CD4-positive, alpha-beta memory T cell (primary cell): Measurements from ENCODE around the gene ID4. TPM values are rescaled to one million over a fixed set of nuclear protein-coding genes. Genes with fewer than 3 reads are reported as not detected.
A peak's percentile ranks its signal among the peaks of the same experiment; 100 is the strongest.

Source experiments
- CTCF ChIA-PET: fragments of 350-600 bp; sonication (Branson Sonifier 250); formaldehyde crosslinking; loops from one replicate; lab custom pipeline; 2021; ENCODE audit warnings: inconsistent platforms; ENCODE audit not compliant: partially characterized antibody; lab: Charles Lee
- POLR2A ChIA-PET: fragments of 350-600 bp; sonication (Branson Sonifier 250); formaldehyde crosslinking; loops from one replicate; lab custom pipeline; 2021; ENCODE audit not compliant: partially characterized antibody; lab: Charles Lee
- DNase-seq, 5 donors: peaks; one replicate each; pipeline versions ENCODE4 v3.0.0 to v3.0.0-alpha.2; 2020 to 2022; ENCODE audit warnings: mixed read lengths in 1 of 5
- H3K27ac ChIP-seq: one replicate; pipeline ENCODE4 v1.7.0; 2013; ENCODE audit warnings: low read depth, low read length
- H3K27me3 ChIP-seq: 2 replicates; pipeline ENCODE4 v1.7.0; 2013; ENCODE audit warnings: mild to moderate bottlenecking, low read length, moderate library complexity; ENCODE audit not compliant: insufficient read depth
- H3K36me3 ChIP-seq: 2 replicates; pipeline ENCODE4 v1.7.0; 2013; ENCODE audit warnings: mild to moderate bottlenecking, low read length, moderate library complexity; ENCODE audit not compliant: insufficient read depth
- H3K4me1 ChIP-seq: 2 replicates; pipeline ENCODE4 v1.7.0; 2013; ENCODE audit warnings: mild to moderate bottlenecking, low read length, moderate library complexity; ENCODE audit not compliant: insufficient read depth
- H3K4me3 ChIP-seq, 2 donors: one replicate each; pipeline ENCODE4 v1.7.0; 2013; ENCODE audit warnings: low read length in 2 of 2, mild to moderate bottlenecking in 1 of 2
- H3K9me3 ChIP-seq, 2 donors: one replicate each; pipeline ENCODE4 v1.7.0; 2013; ENCODE audit warnings: low read length in 2 of 2, control low read depth in 1 of 2; ENCODE audit not compliant: control insufficient read depth in 1 of 2
- H3K27ac Mint-ChIP-seq, 7 donors: one replicate each; pipeline ENCODE4 v1.8.0; 2020 to 2021; ENCODE audit warnings: mixed read lengths in 7 of 7, mild to moderate bottlenecking in 6 of 7, inconsistent platforms in 3 of 7, moderate library complexity in 3 of 7
- H3K27me3 Mint-ChIP-seq, 2 donors: one replicate each; pipeline ENCODE4 v1.8.0; 2020 to 2021; ENCODE audit warnings: mixed read lengths in 2 of 2
- H3K36me3 Mint-ChIP-seq, 2 donors: one replicate each; pipeline ENCODE4 v1.8.0; 2020 to 2021; ENCODE audit warnings: mixed read lengths in 2 of 2, inconsistent platforms in 1 of 2, mild to moderate bottlenecking in 1 of 2
- H3K4me1 Mint-ChIP-seq, 4 donors: one replicate each; pipeline ENCODE4 v1.8.0; 2020 to 2021; ENCODE audit warnings: mixed read lengths in 4 of 4, mild to moderate bottlenecking in 1 of 4
- H3K4me3 Mint-ChIP-seq, 8 donors: one replicate each; pipeline ENCODE4 v1.8.0; 2020 to 2021; ENCODE audit warnings: mixed read lengths in 8 of 8, mild to moderate bottlenecking in 7 of 8, moderate library complexity in 6 of 8, inconsistent platforms in 3 of 8
- H3K9me3 Mint-ChIP-seq, 8 donors: one replicate each; pipeline ENCODE4 v1.8.0; 2020 to 2021; ENCODE audit warnings: mixed read lengths in 8 of 8, mild to moderate bottlenecking in 5 of 8, inconsistent platforms in 3 of 8, moderate library complexity in 1 of 8
- intact Hi-C: fragments of 100-400 bp; cut with micrococcal nuclease; formaldehyde crosslinking; loops from one replicate; pipeline ENCODE4 v1.15.1; 2023
- polyA plus RNA-seq, 2 donors: library from polyadenylated mRNA; unstranded; fragments of 300-500 nt; fragmentation: Illumina TruSeq; gene quantifications; one replicate each; pipeline ENCODE4 v1.2.3, GENCODE V29; 2021
- total RNA-seq, 2 experiments: library from RNA; stranded (reverse); gene quantifications; one replicate each; pipeline ENCODE4 v1.2.3, GENCODE V29; 2021

The ID4 gene
- total RNA-seq (not detected), polyA plus RNA-seq (not detected)

- POLR2A ChIA-PET = no interaction called here
- Histone ChIP-seq H3K9me3 (no peaks in the 10 kb centered on the region), H3K27ac (no peak within 1 kb of the TSS), H3K4me1 (no peaks in the 10 kb centered on the region), H3K27me3 (no peaks in the 10 kb centered on the region), H3K4me3 (no peak within 1 kb of the TSS), H3K36me3 (no peaks in the 10 kb centered on the region)
- peaks cover 0 to 16% (median 4%) of the 10 kb centered on the region in 8 donors for H3K9me3 Mint-ChIP-seq
- H3K4me1 Mint-ChIP-seq = peaks cover 2 to 15% (median 5%) of the 10 kb centered on the region in 4 donors
- intact Hi-C loops = no loop called here
- DNase-seq = no peak
- H3K4me3 Mint-ChIP-seq = peak within 1 kb of the TSS in 2 of 8 donors; percentile 43 to 62
- H3K36me3 Mint-ChIP-seq = no peaks in the 10 kb centered on the region
- CTCF ChIA-PET = no interaction called here
- H3K27me3 Mint-ChIP-seq = peaks cover 25 to 27% of the 10 kb centered on the region in 2 donors
- H3K27ac Mint-ChIP-seq = no peak within 1 kb of the TSS
These were observed at the start of gene ID4 for GRCh38 chr6:19836799-19837510. Gene ID4 (plus strand): TSS chr6:19837370. CDS start chr6:19837755, 385 bp downstream.

GRCh38 chr6:19788686-19789085 is 48.5 kb upstream of the ID4 start:
- Histone ChIP-seq H3K4me1 (no peaks in the 10 kb centered on the region), H3K4me3 (no peak overlapping the region), H3K36me3 (no peaks in the 10 kb centered on the region), H3K27ac (no peak overlapping the region), H3K9me3 (no peaks in the 10 kb centered on the region), H3K27me3 (no peaks in the 10 kb centered on the region)
- no peak overlapping the region for H3K27ac Mint-ChIP-seq
- peaks cover 0 to 2% of the 10 kb centered on the region in 2 donors for H3K27me3 Mint-ChIP-seq
- intact Hi-C loops = no loop called here
- no peaks in the 10 kb centered on the region for H3K36me3 Mint-ChIP-seq
- CTCF ChIA-PET = no interaction called here
- H3K4me1 Mint-ChIP-seq = no peaks in the 10 kb centered on the region
- H3K9me3 Mint-ChIP-seq = peaks cover 0 to 4% (median 2%) of the 10 kb centered on the region in 8 donors
- H3K4me3 Mint-ChIP-seq = no peak overlapping the region
- DNase-seq = no peak
- POLR2A ChIA-PET = no interaction called here

GRCh38 chr6:19789100-19789803 is 47.9 kb upstream of the ID4 start:
- Mint-ChIP-seq H3K27ac (no peak overlapping the region), H3K27me3 (peaks cover 0 to 2% of the 10 kb centered on the region in 2 donors), H3K9me3 (peaks cover 0 to 4% (median 2%) of the 10 kb centered on the region in 8 donors), H3K4me1 (no peaks in the 10 kb centered on the region), H3K36me3 (no peaks in the 10 kb centered on the region), H3K4me3 (no peak overlapping the region)
- Histone ChIP-seq H3K4me3 (no peak overlapping the region), H3K36me3 (no peaks in the 10 kb centered on the region), H3K4me1 (no peaks in the 10 kb centered on the region), H3K27me3 (no peaks in the 10 kb centered on the region), H3K9me3 (no peaks in the 10 kb centered on the region), H3K27ac (no peak overlapping the region)
- POLR2A ChIA-PET = no interaction called here
- no peak for DNase-seq
- intact Hi-C loops = no loop called here
- CTCF ChIA-PET = no interaction called here

- no peak for DNase-seq
- Mint-ChIP-seq H3K27ac (no peak overlapping the region), H3K4me3 (no peak overlapping the region), H3K9me3 (peaks cover 2 to 9% (median 5%) of the 10 kb centered on the region in 8 donors), H3K27me3 (peaks cover 2 to 3% of the 10 kb centered on the region in 2 donors), H3K4me1 (no peaks in the 10 kb centered on the region), H3K36me3 (no peaks in the 10 kb centered on the region)
- Histone ChIP-seq H3K4me3 (no peak overlapping the region), H3K36me3 (no peaks in the 10 kb centered on the region), H3K27ac (no peak overlapping the region), H3K4me1 (no peaks in the 10 kb centered on the region), H3K27me3 (no peaks in the 10 kb centered on the region), H3K9me3 (no peaks in the 10 kb centered on the region)
- ChIA-PET CTCF (no interaction called here), POLR2A (no interaction called here)
- intact Hi-C loops = no loop called here
These were observed 45.9 kb upstream of the ID4 start for GRCh38 chr6:19791267-19791666.

GRCh38 chr6:19795211-19795610 is 42.0 kb upstream of the ID4 start:
- POLR2A ChIA-PET = no interaction called here
- intact Hi-C loops = no loop called here
- Histone ChIP-seq H3K4me3 (no peak overlapping the region), H3K36me3 (no peaks in the 10 kb centered on the region), H3K9me3 (no peaks in the 10 kb centered on the region), H3K4me1 (no peaks in the 10 kb centered on the region), H3K27me3 (no peaks in the 10 kb centered on the region), H3K27ac (no peak overlapping the region)
- Mint-ChIP-seq H3K4me1 (no peaks in the 10 kb centered on the region), H3K36me3 (no peaks in the 10 kb centered on the region), H3K9me3 (peaks cover 3 to 18% (median 12%) of the 10 kb centered on the region in 8 donors), H3K27ac (no peak overlapping the region), H3K4me3 (no peak overlapping the region), H3K27me3 (peaks cover 2 to 5% of the 10 kb centered on the region in 2 donors)
- no peak for DNase-seq
- CTCF ChIA-PET = no interaction called here

- H3K9me3 Mint-ChIP-seq = peaks cover 3 to 20% (median 12%) of the 10 kb centered on the region in 8 donors
- no peaks in the 10 kb centered on the region for H3K4me1 ChIP-seq
- H3K4me3 Mint-ChIP-seq = no peak overlapping the region
- no peaks in the 10 kb centered on the region for H3K36me3 ChIP-seq
- no peak overlapping the region for H3K4me3 ChIP-seq
- intact Hi-C loops = no loop called here
- peaks cover 4 to 5% of the 10 kb centered on the region in 2 donors for H3K27me3 Mint-ChIP-seq
- H3K36me3 Mint-ChIP-seq = no peaks in the 10 kb centered on the region
- H3K9me3 ChIP-seq = no peaks in the 10 kb centered on the region
- no peak overlapping the region for H3K27ac Mint-ChIP-seq
- no peak overlapping the region for H3K27ac ChIP-seq
- ChIA-PET CTCF (no interaction called here), POLR2A (no interaction called here)
- H3K4me1 Mint-ChIP-seq = no peaks in the 10 kb centered on the region
- no peak for DNase-seq
- no peaks in the 10 kb centered on the region for H3K27me3 ChIP-seq
These were observed 40.7 kb upstream of the ID4 start for GRCh38 chr6:19796452-19796851.

- peaks cover 0 to 2% (median under 1%) of the 10 kb centered on the region in 4 donors for H3K4me1 Mint-ChIP-seq
- H3K27ac ChIP-seq = no peak overlapping the region
- H3K4me1 ChIP-seq = no peaks in the 10 kb centered on the region
- no peak overlapping the region for H3K4me3 ChIP-seq
- H3K27me3 Mint-ChIP-seq = peaks cover 3 to 5% of the 10 kb centered on the region in 2 donors
- intact Hi-C loops = no loop called here
- no peaks in the 10 kb centered on the region for H3K36me3 Mint-ChIP-seq
- no peaks in the 10 kb centered on the region for H3K27me3 ChIP-seq
- ChIA-PET CTCF (no interaction called here), POLR2A (no interaction called here)
- peaks cover 0 to 20% (median 12%) of the 10 kb centered on the region in 8 donors for H3K9me3 Mint-ChIP-seq
- no peak for DNase-seq
- no peaks in the 10 kb centered on the region for H3K9me3 ChIP-seq
- no peak overlapping the region for H3K27ac Mint-ChIP-seq
- no peak overlapping the region for H3K4me3 Mint-ChIP-seq
- H3K36me3 ChIP-seq = no peaks in the 10 kb centered on the region
These were observed 38.8 kb upstream of the ID4 start for GRCh38 chr6:19798362-19798761.
